Mesodermal cell (in vitro differentiated cells): Measurements from ENCODE around the gene MAN2B2.
"Not testable (repeated sequence)": the region's sequence is repeated elsewhere in the genome, so short reads cannot be mapped to it uniquely, and the experiment has no call there.

Experiments used
- H3K27ac ChIP-seq: 2 replicates; pipeline ENCODE4 v1.7.0; 2013; ENCODE audit warnings: mild to moderate bottlenecking, low read depth, low read length, moderate library complexity; ENCODE audit not compliant: severe bottlenecking
- H3K36me3 ChIP-seq: 2 replicates; pipeline ENCODE4 v1.7.1; 2013; ENCODE audit warnings: mild to moderate bottlenecking, low read length, moderate library complexity; ENCODE audit not compliant: control insufficient read depth, insufficient read depth
- H3K4me1 ChIP-seq: one replicate; pipeline ENCODE4 v1.7.1; 2013; ENCODE audit warnings: mild to moderate bottlenecking, low read length; ENCODE audit not compliant: insufficient read depth, control insufficient read depth, poor library complexity, severe bottlenecking
- H3K4me3 ChIP-seq: 2 replicates; pipeline ENCODE4 v1.7.0; 2013; ENCODE audit warnings: low read length, control low read depth, mild to moderate bottlenecking; ENCODE audit not compliant: insufficient read depth, poor library complexity, severe bottlenecking; ENCODE audit errors: extremely low read depth
- H3K9me3 ChIP-seq: 2 replicates; pipeline ENCODE4 v1.7.1; 2013; ENCODE audit warnings: mild to moderate bottlenecking, low read length, moderate library complexity; ENCODE audit not compliant: control insufficient read depth
- WGBS, 2 experiments: methylation state at CpG; one replicate each; pipeline ENCODE4 v1.1.5; 2013; ENCODE audit warnings: missing lambda C conversion rate in 2 of 2; ENCODE audit not compliant: insufficient coverage in 2 of 2; 5-methylcytosine and 5-hydroxymethylcytosine counted together

Gene MAN2B2

GRCh38 chr4:6658597-6659075 is 83.6 kb downstream of the MAN2B2 start:
- 43 to 59% methylated on average over 28 to 44 of the region's 52 CpGs for whole genome bisulfite sequencing, 2 experiments
- H3K4me1 ChIP-seq, result no peaks in the 10 kb centered on the region
- H3K4me3 ChIP-seq, result no peak overlapping the region
- H3K27ac ChIP-seq, result no peak overlapping the region
- no peaks in the 10 kb centered on the region for H3K36me3 ChIP-seq
- H3K9me3 ChIP-seq, result no peaks in the 10 kb centered on the region

DNA sequence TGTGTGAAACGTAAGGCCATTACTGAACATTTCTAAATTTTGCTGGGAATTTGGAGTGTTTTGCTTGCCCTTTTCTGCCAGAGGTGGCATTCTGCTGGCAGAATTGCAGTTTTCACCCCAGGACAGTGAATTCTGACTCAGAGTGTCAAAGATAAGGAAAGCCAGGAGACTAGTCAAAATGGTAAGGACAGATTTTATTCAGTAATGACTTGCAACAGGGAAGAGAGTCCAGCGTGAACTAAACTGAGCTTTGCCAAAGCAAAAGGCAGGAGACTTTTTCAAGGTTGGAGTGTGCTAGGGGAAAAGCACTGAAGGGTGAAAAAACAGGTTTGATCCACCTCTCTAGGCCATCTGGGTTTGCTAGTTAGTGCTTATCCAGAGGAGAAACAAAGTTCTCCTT is 84.9 kb downstream of the MAN2B2 start:
- Histone ChIP-seq H3K27ac (no peak overlapping the region), H3K4me1 (no peaks in the 10 kb centered on the region), H3K9me3 (no peaks in the 10 kb centered on the region), H3K4me3 (no peak overlapping the region), H3K36me3 (no peaks in the 10 kb centered on the region)
- 94 to 100% methylated on average over 2 of the region's 2 CpGs for WGBS, 2 experiments

DNA sequence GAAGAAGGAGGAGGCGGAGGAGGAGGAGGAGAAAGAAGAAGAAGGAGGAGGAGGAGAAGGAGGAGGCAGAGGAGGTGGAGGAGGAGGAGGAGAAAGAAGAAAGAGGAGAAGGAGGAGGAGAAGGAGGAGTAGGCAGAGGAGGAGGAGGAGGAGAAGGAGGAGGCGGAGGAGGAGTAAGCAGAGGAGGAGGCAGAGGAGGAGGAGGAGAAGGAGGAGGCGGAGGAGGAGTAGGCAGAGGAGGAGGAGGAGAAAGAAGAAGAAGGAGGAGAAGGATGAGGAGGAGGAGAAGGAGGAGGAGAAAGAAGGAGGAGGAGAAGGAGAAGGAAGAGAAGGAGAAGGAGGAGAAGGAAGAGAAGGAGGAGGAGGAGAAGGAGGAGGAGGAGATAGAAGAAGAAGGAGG is 85.4 kb downstream of the MAN2B2 start:
- no peak overlapping the region for H3K27ac ChIP-seq
- H3K9me3 ChIP-seq, result no peaks in the 10 kb centered on the region
- WGBS, 2 experiments, result 86 to 88% methylated on average over 2 to 3 of the region's 3 CpGs
- no peak overlapping the region for H3K4me3 ChIP-seq
- no peaks in the 10 kb centered on the region for H3K4me1 ChIP-seq
- H3K36me3 ChIP-seq, result no peaks in the 10 kb centered on the region

DNA sequence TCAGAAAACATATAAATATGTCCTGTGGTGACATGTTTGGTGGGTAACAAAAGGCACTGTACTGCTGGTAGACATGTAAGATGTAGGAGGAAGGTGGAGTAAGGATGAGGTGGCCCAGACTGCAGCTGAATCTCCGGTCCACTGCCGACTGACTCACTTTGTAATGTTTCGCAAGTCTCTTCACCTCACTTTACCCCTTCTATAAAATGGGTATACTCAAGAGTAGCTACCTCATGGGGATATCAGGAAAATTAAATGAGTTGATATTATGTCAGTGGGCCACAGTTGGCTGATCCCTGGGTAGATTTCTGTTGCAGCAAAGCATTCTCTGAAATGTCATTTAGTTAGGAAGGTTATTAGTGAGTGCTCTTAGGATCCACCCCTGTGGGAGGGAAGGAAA is 87.6 kb downstream of the MAN2B2 start:
- Histone ChIP-seq H3K9me3 (no peaks in the 10 kb centered on the region), H3K36me3 (no peaks in the 10 kb centered on the region), H3K4me1 (no peaks in the 10 kb centered on the region), H3K4me3 (no peak overlapping the region), H3K27ac (no peak overlapping the region)
- no CpG with 5 or more reads among the region's 3 CpGs for WGBS, 2 experiments

DNA sequence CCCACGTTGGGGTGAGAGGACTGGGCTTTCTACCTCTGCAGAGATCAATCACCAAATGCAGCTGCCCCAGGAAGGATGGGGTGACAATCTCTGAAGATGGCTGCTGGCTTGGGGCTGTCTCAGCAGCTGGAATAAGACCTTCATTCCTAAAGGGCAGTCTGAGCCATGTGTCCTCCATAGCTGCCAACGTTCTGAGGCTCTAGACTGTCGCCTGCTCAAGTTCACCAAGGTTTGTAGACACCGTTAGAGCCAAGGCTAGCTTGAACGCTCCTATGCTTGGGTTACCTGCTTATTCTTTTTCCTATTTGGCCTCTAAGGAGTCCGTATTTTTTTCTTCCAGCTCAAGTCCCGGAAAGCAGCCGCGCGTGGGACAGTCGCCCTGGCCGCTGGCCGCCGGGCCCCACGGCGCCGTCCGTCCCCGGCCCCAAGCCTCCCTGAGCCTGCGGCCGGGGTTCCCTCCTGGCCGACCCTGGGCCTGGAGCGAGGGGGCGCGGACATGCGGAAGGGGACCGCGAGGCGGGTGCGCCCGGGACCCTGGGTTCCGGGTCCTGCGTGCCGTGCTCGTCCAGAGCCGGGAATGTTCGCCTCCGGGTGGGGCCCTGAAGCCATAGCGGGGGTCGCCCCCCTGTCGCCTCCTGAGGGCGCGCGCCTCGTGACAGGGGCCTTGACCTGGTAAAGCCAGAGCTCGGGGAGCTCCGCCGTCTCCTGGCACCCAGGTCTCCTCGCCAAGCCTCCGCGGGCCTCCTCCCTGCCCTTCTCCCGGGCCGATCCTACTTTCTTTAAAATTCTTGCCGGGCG is 88.8 kb downstream of the MAN2B2 start:
- no peak overlapping the region for H3K4me3 ChIP-seq
- 56 to 62% methylated on average over 37 to 54 of the region's 55 CpGs for WGBS, 2 experiments
- H3K36me3 ChIP-seq, result no peaks in the 10 kb centered on the region
- H3K4me1 ChIP-seq, result no peaks in the 10 kb centered on the region
- no peaks in the 10 kb centered on the region for H3K9me3 ChIP-seq
- no peak overlapping the region for H3K27ac ChIP-seq

GRCh38 chr4:6665320-6665654 is 90.3 kb downstream of the MAN2B2 start:
- Histone ChIP-seq H3K36me3 (no peaks in the 10 kb centered on the region), H3K4me3 (no peak overlapping the region), H3K4me1 (no peaks in the 10 kb centered on the region), H3K9me3 (no peaks in the 10 kb centered on the region), H3K27ac (no peak overlapping the region)
- WGBS, 2 experiments, result 93 to 95% methylated on average over 7 to 9 of the region's 9 CpGs

- no peaks in the 10 kb centered on the region for H3K36me3 ChIP-seq
- no peak overlapping the region for H3K4me3 ChIP-seq
- 93% methylated on average over 6 to 10 of the region's 11 CpGs for WGBS, 2 experiments
- no peaks in the 10 kb centered on the region for H3K9me3 ChIP-seq
- H3K4me1 ChIP-seq, result no peaks in the 10 kb centered on the region
- no peak overlapping the region for H3K27ac ChIP-seq
Observed at GRCh38 chr4:6668391-6668790, 93.4 kb downstream of the MAN2B2 start.

DNA sequence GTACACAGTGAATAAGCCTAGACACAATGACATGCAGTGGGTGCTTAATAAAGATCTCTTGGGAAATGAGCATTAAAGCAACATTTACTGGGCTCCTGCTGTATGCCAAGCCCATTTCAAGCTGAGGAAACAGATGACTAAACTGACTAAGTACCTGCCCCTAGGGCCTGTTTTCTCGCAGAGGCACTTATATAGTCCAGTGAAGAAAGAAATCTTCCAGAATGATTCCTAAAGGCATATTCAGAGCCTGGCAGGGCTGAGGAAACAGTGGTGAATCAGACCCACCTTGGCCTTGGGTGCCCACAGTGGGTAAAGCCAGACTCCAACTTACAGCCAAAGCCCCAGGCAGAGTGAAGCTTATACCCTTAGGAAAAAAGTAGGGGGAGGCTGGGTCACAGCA is 96.7 kb downstream of the MAN2B2 start:
- Histone ChIP-seq H3K9me3 (no peaks in the 10 kb centered on the region), H3K36me3 (peaks cover 14% of the 10 kb centered on the region), H3K27ac (no peak overlapping the region), H3K4me3 (no peak overlapping the region), H3K4me1 (peaks cover 4% of the 10 kb centered on the region)
- 100% methylated on average over 1 of the region's 1 CpG for WGBS, 2 experiments

- peaks cover 4% of the 10 kb centered on the region for H3K4me1 ChIP-seq
- no peaks in the 10 kb centered on the region for H3K9me3 ChIP-seq
- no peak overlapping the region for H3K27ac ChIP-seq
- H3K4me3 ChIP-seq, result no peak overlapping the region
- H3K36me3 ChIP-seq, result peaks cover 16% of the 10 kb centered on the region
- WGBS, 2 experiments, result 91 to 93% methylated on average over 8 to 13 of the region's 19 CpGs
Observed at GRCh38 chr4:6672131-6672530, 97.1 kb downstream of the MAN2B2 start.

- not testable (repeated sequence) for H3K4me3 ChIP-seq, H3K27ac ChIP-seq, H3K4me1 ChIP-seq, H3K9me3 ChIP-seq
- 96 to 99% methylated on average over 12 to 27 of the region's 34 CpGs for WGBS, 2 experiments
- H3K36me3 ChIP-seq, result peaks cover 21% of the 10 kb centered on the region
Observed at GRCh38 chr4:6672541-6673190, 97.7 kb downstream of the MAN2B2 start.
